ENCODE measurements around the gene PUM1.
"Not testable (repeated sequence)": the region's sequence is repeated elsewhere in the genome, so short reads cannot be mapped to it uniquely, and the experiment has no call there.

The PUM1 gene, protein sequence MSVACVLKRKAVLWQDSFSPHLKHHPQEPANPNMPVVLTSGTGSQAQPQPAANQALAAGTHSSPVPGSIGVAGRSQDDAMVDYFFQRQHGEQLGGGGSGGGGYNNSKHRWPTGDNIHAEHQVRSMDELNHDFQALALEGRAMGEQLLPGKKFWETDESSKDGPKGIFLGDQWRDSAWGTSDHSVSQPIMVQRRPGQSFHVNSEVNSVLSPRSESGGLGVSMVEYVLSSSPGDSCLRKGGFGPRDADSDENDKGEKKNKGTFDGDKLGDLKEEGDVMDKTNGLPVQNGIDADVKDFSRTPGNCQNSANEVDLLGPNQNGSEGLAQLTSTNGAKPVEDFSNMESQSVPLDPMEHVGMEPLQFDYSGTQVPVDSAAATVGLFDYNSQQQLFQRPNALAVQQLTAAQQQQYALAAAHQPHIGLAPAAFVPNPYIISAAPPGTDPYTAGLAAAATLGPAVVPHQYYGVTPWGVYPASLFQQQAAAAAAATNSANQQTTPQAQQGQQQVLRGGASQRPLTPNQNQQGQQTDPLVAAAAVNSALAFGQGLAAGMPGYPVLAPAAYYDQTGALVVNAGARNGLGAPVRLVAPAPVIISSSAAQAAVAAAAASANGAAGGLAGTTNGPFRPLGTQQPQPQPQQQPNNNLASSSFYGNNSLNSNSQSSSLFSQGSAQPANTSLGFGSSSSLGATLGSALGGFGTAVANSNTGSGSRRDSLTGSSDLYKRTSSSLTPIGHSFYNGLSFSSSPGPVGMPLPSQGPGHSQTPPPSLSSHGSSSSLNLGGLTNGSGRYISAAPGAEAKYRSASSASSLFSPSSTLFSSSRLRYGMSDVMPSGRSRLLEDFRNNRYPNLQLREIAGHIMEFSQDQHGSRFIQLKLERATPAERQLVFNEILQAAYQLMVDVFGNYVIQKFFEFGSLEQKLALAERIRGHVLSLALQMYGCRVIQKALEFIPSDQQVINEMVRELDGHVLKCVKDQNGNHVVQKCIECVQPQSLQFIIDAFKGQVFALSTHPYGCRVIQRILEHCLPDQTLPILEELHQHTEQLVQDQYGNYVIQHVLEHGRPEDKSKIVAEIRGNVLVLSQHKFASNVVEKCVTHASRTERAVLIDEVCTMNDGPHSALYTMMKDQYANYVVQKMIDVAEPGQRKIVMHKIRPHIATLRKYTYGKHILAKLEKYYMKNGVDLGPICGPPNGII

DNA sequence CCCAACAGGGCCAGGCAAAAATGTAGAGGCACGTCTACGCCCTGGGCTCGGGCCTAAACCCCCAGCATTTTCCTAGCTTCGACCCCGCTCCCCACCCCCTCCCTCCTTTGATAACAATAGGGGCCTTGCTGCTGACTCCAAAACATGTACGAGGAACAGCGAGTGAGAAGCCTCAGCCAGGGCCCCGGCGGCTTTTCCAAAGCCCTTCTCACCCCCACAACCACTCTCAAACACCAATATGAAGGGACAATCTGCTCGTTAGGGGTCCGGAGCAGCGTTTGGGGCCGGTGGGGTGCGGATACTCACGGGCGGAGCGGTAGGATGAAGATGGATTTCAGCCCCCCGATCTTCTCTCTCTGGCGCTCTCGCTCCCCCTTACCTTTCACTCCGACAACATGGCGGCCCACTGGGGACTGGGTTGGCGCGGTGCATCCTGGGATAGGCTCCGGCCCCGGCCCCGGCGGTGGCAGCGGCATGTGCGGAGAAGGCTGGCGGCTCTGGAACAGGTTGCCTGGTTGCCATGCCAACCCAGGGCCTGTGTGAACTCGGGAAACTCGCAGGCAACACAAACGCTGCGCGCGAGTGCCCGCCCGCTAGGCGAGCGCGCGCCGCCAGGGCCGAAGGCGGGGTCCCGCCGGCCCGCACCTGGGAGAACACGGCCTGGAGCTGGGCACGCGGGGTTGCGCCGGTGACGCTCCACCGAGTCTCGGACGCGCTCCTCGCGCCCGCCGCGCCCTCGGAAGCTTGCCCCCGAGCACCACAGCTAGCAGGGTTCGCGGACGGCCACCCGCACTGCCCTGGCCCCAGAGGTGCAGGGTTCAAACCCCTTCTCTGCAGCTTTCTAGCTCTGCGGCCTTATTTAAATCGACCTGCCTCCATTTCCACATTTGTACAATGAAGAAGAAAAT is at the start of gene PUM1:
Gene PUM1 (minus strand): TSS at position 408 of the 908 bp plus-strand sequence. CDS start 6,151 bp downstream, outside the sequence.
- DNase-seq (ENCODE audit: low spot score) = peak; percentile 99

DNA sequence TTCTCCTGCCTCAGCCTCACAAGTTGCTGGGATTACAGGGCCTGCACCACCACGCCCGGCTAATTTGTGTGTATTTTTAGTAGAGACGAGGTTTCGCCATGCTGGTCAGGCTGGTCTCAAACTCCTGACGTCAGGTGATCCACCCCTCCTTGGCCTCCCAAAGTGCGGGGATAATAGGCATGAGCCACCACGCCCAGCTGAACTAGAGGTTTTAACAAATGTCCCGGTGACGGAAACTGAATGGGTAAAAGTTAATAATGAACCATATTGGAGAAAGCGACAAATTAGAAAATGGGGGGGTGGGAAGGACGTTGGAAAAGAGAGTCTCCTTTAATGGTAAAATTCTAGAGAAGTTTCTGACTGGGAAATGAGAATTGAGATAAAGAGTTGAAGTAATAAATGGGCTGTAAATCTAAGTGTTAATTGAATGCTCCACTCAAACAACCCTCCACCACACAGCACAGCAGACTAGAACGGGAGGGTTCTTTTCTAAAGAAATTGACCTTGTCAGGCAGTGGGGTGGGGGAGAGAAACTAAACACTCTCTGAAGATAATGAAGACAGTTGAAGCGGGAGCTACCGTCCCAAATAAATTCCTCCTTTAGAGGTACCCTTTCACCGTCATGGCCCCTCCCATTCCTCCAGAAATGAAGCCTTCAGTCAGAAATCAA is 46.9 kb upstream of the PUM1 start:
- DNase-seq (ENCODE audit: low spot score) = no peak

DNA sequence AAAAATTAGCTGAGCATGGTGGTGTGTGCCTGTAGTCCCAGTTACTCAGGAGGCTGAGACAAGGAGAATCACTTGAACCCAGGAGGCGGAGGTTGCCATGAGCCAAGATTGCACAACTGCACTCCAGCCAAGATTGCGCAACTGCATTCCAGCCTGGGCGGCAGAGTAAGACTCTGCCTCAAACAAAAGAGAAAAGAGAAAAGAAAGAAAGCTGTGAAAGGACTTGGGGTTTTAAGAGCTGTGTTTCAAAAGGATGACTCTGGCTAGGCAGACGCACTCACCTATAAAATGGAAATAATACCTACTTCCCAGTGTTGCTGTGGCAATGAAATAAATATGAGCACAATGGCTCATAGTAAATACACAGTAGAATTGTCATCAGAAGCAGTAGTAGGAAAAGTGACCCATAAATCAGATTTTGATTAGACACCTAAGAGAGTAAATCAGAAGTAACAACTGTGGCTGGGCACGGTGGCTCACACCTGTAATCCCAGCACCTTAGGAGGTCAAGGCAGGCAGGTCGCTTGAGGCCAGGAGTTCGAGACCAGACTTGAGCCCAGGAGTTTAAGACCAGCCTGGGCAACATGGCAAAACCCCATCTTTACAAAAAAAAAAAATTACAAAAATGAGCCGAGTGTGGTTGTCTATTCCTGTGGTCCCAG is 45.9 kb upstream of the PUM1 start:
- DNase-seq (ENCODE audit: low spot score) = peak; percentile 79

DNA sequence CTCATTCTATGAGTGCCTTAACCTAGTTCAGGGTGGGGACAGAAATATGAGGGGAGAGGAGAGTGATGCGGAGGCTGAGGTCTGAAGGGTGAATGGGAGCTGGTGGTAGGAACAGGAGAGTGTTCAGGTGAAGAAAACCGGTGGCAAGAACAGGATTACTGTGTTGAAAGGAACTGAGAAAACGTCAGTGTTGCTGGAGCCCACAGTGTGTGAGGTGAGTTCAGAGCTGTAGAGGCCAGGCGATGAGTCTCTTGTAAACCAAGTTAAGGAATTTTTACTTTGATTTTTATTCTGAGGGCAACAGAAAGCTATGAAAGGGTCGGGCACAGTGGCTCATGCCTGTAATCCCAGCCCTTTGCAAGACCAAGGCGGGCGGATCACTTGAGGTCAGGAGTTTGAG is 45.3 kb upstream of the PUM1 start:
- no peak for DNase-seq (ENCODE audit: low spot score)

DNA sequence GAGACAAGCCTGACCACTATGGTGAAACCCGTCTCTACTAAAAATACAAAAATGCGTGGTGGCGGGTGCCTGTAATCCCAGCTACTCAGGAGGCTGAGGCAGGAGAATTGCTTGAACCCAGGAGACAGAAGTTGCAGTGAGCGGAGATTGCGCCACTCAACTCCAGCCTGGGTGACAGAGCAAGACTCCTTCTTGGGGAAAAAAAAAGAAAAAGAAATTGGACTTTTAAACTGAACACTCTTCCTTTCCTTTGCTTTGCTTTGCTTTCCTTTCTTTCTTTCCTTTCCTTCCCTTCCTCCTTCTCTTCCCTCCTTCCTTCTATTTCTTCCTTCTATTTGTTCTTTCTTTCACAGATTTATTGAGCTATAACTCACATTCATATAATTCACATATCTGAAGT is 43.3 kb upstream of the PUM1 start:
- DNase-seq (ENCODE audit: low spot score) = no peak

DNA sequence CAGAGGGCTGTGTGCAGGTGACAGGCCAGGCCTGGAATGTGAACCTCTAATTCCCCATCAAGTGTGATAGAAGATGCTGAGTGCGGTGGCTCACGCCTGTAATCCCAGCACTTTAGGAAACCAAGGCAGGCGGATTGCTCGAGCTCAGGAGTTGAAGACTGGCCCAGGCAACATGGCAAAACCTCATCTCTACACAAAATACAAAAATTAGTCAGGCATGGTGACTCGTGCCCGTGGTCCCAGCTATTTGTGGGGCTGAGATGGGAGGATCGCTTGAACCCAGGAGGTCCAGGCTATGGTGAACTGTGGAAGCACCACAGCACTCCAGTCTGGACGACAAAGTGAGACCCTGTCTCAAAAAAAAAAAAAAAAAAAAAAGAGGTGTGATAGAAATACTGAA is 40.1 kb upstream of the PUM1 start:
- no peak for DNase-seq (ENCODE audit: low spot score)

DNA sequence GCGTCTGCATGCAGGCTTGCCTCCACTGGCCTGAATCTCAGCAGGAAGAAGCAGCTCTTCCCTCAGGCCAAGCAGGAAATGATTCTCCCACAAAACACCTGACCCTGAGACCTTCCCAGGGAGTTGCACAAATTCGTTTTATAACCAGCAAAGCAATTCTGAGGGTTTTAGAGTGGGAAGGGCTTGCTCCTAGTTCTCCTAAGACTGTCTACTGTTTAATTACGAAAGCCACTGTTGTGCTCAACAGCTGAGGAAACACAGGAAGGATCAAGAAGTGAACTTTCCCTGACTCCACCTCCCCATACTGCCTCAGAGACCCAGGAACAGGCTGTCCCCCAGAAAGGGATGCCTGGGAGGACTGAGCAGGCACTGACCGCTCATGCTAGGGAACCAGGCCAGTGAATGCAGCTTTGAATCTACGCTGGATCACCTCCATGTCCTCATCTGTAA is 37.0 kb upstream of the PUM1 start:
- DNase-seq (ENCODE audit: low spot score) = peak; percentile 66

DNA sequence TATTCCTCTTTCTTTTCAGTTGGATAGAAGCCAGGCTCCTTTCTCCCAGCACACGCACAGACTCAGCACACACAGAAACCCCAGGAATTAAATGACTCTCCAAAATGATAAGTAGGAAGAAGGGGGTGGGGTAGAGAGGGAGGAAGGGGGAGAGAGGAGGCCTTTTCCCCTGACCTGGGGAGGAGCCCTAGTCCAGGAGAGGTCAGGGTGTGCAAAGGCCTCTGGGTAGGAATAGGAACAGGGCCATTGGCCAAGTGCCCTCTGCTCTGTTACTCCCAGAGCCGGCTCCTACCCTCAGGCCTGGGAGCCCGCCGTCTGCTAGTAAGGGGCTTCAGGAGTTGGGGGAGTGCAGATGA is 35.6 kb upstream of the PUM1 start:
- peak; percentile 47 for DNase-seq (ENCODE audit: low spot score)

DNA sequence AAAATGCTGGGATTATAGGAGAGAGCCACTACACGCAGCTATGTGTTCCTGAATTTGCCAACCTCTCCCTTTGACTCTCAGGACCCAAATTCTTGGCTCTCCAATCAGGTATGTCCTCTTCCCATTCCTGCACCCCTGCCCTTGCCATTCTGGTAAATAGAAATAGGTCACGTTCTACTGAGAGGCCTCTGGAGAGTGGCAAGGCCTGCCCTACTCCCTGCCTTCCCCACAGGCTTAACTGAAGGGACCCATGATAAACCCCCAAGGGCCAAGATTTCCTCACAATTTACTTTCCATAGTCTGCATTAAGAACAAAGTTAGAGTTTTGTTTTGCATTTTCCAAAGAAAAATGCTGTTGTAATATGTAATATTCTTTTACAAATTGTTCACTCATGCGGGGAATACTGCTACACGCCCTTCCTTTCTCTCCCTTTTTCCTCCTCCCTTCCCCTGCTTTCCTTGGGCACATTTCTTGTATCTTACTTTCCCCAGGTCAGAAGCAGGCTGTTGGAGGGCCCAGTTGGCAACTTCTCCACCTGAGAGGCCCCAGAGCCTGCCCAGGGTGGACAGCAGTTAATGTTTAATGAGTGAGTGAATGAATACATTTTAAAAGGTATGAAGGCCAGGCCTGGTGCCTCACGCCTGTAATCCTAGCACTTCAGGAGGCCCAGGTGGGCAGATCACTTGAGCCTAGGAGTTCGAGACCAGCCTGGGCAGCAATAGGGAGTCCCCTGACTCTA is 33.9 kb upstream of the PUM1 start:
- DNase-seq (ENCODE audit: low spot score) = peak; percentile 84

DNA sequence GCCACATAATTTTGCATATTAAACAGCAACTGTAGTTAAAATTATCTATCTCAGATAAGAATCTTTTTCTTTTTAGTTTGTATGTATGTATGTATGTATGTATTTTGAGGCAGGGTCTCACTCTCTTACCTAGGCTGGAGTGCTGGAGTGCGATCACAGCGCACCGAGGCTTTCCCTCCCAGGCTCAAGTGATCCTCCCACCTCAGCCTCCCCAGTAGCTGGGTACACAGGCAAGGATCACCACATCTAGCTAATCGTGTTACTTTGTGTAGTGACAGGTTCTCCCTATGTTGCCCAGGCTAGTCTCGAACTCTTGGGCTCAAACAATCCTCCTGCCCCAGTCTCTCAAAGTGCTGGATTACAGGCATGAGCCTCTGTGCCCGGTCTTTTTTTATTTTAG is 30.5 kb upstream of the PUM1 start:
- DNase-seq (ENCODE audit: low spot score) = no peak

DNA sequence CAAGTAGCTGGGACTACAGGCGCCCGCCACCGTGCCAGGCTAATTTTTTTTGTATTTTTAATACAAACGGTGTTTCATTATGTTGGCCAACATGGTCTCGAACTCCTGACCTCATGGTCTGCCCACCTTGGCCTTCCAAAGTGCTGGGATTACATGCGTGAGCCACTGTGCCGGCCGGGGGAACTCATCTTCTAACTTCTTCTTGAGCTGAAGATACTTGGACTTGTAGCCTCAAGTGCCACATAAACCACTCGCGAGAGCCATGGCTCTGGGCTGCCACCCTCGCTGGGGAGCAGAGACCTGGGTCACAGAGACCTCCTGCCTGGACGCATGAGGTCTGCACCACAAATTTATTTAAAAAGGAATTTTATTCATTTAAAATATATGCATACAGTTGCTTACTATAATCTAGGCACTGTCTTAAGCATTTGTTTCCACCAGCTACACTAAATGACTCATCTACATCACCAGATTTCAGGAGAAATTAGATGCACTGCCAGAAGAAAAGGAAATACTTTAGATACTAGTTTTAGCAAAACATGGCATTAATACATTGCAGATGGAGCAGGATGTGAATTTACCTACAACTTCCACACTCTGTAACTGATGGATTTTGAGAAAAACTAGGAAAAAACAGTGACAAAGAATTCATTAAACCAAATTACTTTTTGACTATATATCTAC is 29.9 kb upstream of the PUM1 start:
- DNase-seq (ENCODE audit: low spot score) = no peak

DNA sequence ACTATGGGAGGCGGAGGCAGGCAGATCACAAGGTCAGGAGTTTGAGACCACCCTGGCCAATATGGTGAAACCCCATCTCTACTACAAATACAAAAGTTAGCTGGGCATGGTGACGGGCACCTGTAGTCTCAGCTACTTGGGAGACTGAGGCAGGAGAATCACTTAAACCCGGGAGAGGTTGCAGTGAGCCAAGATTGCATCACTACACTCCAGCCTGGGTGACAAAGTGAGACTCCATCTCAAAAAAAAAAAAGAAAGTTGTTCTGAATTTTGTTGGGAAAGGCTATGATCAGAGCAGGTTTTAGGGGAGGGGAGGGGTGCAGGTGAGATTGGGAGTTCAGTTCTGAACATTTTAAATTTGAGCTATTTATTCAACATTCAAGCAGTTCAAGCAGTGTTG is 22.6 kb upstream of the PUM1 start:
- not testable (repeated sequence) for DNase-seq (ENCODE audit: low spot score)

DNA sequence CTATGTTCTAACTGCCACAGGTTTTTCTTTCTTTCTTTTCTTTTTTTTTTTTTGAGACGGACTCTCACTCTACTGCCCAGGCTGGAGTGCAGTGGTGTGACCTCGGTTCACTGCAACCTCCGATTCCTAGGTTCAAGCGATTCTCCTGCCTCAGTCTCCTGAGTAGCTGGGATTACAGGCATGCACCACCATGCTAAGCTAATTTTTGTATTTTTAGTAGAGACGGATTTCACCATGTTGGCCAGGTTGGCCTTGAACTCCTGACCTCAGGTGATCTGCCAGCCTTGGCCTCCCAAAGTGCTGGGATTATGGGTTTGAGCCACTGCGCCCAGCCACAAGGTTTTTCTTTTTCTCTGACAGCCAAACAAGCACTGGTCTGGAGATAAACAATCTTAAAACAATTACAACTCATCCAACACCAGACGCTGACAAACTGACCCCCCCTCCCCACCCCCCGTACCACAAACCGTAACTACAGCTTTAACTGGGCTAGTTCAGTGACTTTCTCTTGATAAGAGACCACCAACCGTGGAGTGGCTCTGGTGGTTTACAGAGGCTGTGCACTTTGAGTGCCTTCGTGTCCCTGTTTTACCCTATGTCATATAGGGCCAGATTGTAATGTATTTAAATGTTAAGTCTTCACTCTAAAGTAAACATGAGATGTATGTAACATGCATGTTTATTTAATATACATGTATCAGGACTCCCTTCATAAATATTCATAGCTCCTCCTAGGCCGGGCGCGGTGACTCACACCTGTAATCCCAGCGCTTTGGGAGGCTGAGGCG is 19.5 kb upstream of the PUM1 start:
- DNase-seq (ENCODE audit: low spot score) = no peak

DNA sequence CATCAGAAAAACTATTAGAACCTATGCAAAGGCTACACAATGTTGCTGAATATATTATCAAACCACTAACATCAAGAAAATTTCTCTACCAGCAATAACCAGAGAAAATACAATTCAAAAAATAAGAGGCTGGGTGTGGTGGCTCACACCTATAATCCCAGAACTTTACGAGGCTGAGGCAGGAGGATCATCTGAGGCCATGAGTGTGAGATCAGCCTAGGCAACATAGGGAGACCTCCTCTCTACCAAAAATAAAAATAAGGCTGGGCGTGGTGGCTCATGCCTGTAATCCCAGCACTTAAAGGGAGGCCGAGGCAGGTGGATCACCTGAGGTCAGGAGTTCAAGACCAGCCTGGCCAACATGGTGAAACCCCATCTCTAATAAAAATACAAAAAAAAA is 16.9 kb upstream of the PUM1 start:
- no peak for DNase-seq (ENCODE audit: low spot score)

DNA sequence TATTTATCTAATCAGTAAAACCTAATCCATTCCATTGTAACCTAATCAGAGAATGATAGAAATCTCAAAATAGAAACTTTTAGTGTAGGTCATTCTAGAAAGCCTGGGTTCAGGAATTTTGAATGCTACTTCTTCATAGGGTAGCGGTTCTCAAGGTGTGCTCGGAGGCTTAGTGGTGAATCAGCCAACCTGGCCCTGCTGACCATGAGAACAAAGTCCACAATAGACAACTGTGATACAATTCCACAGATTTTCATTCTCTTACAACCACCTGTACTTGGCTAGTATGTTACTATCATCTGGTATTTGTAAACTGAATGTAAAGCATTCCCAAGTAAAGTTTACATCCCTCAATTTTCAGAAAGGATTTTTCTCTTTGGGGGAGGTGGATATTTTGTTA is 7.5 kb upstream of the PUM1 start:
- DNase-seq (ENCODE audit: low spot score) = no peak

DNA sequence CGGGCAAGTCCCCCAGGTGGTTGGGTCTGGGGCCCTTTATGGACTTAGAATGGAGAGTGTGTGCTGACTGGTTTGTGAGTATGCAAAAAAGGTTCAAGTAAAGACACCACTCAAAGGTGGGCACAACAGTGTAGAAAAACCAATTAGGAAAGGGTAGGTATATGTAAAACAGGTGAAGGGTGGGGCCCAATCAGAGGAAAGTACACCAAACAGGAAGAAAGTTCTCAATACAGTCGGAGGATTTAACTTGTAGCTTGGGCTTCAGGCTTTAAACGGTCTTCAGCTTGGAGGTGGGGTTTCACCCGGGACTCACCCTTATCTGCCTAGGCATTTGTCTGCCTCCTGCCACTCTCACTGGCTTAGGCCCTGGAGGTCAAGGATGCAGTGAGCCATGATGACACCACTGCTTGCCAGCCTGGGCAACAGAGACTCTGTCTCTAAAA is 6.8 kb upstream of the PUM1 start:
- no peak for DNase-seq (ENCODE audit: low spot score)

DNA sequence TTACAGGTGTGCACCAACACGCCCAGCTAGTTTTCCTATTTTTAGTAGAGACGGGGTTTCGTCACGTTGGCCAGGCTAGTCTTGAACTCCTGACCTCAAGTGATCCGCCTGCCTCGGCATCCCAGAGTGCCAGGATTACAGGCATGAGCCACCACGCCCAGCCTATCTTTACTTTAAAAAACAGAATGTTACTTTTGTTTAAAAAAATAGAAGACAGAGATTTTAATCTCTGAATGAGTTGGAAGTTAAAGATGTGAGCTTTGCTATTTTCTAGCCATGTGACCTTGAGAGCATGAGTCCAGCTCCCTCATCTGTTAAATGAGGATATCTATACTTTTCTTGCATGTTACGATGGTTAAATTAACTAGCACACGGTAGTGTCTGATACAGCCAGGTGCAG is 3.9 kb upstream of the PUM1 start:
- no peak for DNase-seq (ENCODE audit: low spot score)

DNA sequence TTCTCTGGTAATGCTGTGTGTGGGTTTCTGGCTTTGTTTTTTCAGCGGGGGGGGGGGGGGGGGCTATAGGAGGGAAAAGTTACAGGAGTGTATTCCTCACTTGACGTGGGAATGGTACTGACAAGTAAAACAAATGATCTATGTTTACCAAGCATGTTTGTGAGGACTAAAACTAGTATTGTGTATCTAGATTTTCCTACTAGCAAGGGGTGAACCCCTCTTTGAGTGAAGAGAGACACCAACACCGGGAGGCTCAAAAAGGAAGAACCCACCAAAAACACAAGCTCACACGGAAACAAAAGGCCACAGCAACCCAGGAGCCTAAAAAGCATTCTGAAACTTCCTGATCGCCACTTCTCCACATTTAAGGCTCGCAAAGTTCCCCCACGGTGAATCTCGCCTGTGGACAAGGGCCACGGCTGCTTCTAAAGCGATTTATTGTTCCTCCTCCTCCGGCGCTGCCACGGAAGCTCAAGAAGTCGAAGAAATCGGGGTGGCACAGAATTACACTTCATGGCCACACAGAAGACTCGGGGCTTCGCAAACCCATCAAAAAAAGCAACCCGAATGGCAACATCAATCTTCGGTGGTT is 703 bp downstream of the PUM1 start:
- peak; percentile 33 for DNase-seq (ENCODE audit: low spot score)
